H1 (cell line): Measurements from ENCODE around the gene FRS2. TPM values are rescaled to one million over a fixed set of nuclear protein-coding genes. Genes with fewer than 3 reads are reported as not detected.

Source experiments
- CTCF ChIA-PET: fragments of 300-600 bp; sonication (Branson Sonifier 250); formaldehyde crosslinking; loops from one replicate; lab custom pipeline; 2021; ENCODE audit not compliant: partially characterized antibody; lab: Charles Lee
- POLR2A ChIA-PET: fragments of 300-600 bp; sonication (Branson Sonifier 250); formaldehyde crosslinking; loops from one replicate; lab custom pipeline; 2021; ENCODE audit warnings: inconsistent platforms; ENCODE audit not compliant: partially characterized antibody; lab: Charles Lee
- DNase-seq, 2 experiments: peaks; one replicate each; pipeline versions ENCODE4 v3.0.0 to v3.0.0-alpha.2; 2010 to 2022; ENCODE audit warnings: low spot score in 2 of 2, low read depth in 1 of 2, mixed read lengths in 1 of 2
- FAIRE-seq: peaks from 2 replicates; lab custom pipeline; 2011; peaks lifted over from hg19 to GRCh38; lab: Jason Lieb, UNC
- H2AFZ ChIP-seq: 2 replicates; pipeline ENCODE4 v1.8.1; 2012; ENCODE audit warnings: low read length, inconsistent platforms
- H2AK5ac ChIP-seq: 2 replicates; pipeline ENCODE4 v1.6.1; 2013; ENCODE audit warnings: low read depth, low read length
- H2BK120ac ChIP-seq: replicated peaks from 2 replicates; pipeline ENCODE3; 2013; ENCODE audit warnings: low read depth, low read length, inconsistent platforms
- H2BK12ac ChIP-seq: 2 replicates; pipeline ENCODE4 v1.6.1; 2013; ENCODE audit warnings: low read depth, low read length
- H2BK15ac ChIP-seq: 2 replicates; pipeline ENCODE4 v1.6.1; 2013; ENCODE audit warnings: low read length
- H2BK20ac ChIP-seq: 2 replicates; pipeline ENCODE4 v1.6.1; 2013; ENCODE audit warnings: low read length
- H2BK5ac ChIP-seq: 2 replicates; pipeline ENCODE4 v1.6.1; 2013; ENCODE audit warnings: low read depth, low read length
- H3K14ac ChIP-seq: 2 replicates; pipeline ENCODE4 v1.6.1; 2013; ENCODE audit warnings: inconsistent platforms; ENCODE audit not compliant: insufficient read length
- H3K18ac ChIP-seq: 2 replicates; pipeline ENCODE4 v1.6.1; 2013; ENCODE audit warnings: low read length; ENCODE audit errors: extremely low read depth
- H3K23ac ChIP-seq: 2 replicates; pipeline ENCODE4 v1.6.1; 2013; ENCODE audit warnings: inconsistent platforms; ENCODE audit not compliant: insufficient read length
- H3K23me2 ChIP-seq: 2 replicates; pipeline ENCODE4 v1.6.1; 2013; ENCODE audit warnings: low read depth, low read length
- H3K27ac ChIP-seq: 2 replicates; pipeline ENCODE4 v1.6.1; 2011; ENCODE audit warnings: low read depth, low read length, inconsistent platforms
- H3K27me3 ChIP-seq, 4 experiments: replicated peaks in 1 of 4; 1 replicate in 1 of 4; 2 replicates in 3 of 4; pipeline versions ENCODE4 v1.6.1 to v1.8.1; 2011 to 2013; ENCODE audit warnings: low read length in 3 of 4, mild to moderate bottlenecking in 3 of 4, inconsistent platforms in 2 of 4, mixed read lengths in 2 of 4, moderate library complexity in 1 of 4; ENCODE audit not compliant: control insufficient read depth in 3 of 4, insufficient read depth in 3 of 4; ENCODE audit errors: extremely low read depth in 1 of 4
- H3K36me3 ChIP-seq, 4 experiments: 2 replicates each; pipeline versions ENCODE4 v1.6.1 to v1.8.1; 2011 to 2013; ENCODE audit warnings: mild to moderate bottlenecking in 4 of 4, low read length in 3 of 4, moderate library complexity in 2 of 4, control low read depth in 1 of 4, inconsistent platforms in 1 of 4; ENCODE audit not compliant: insufficient read depth in 4 of 4, control insufficient read depth in 2 of 4
- H3K4ac ChIP-seq: replicated peaks from 2 replicates; pipeline ENCODE3; 2013; ENCODE audit warnings: low read length, low read depth, mixed read lengths, inconsistent platforms; ENCODE audit not compliant: insufficient read length
- H3K4me1 ChIP-seq, 4 experiments: replicated peaks in 1 of 4; 1 replicate in 1 of 4; 2 replicates in 3 of 4; pipeline versions ENCODE4 v1.6.1 to v1.8.1; 2011 to 2013; ENCODE audit warnings: low read length in 3 of 4, inconsistent platforms in 2 of 4, mixed read lengths in 1 of 4; ENCODE audit not compliant: insufficient read depth in 4 of 4, control insufficient read depth in 3 of 4
- H3K4me2 ChIP-seq, 2 experiments: 2 replicates each; pipeline versions ENCODE4 v1.6.1 to v1.8.1; 2011 to 2013; ENCODE audit warnings: low read depth in 2 of 2, low read length in 2 of 2, control low read depth in 1 of 2, inconsistent platforms in 1 of 2, mild to moderate bottlenecking in 1 of 2; ENCODE audit not compliant: insufficient read depth in 1 of 2
- H3K4me3 ChIP-seq, 4 experiments: fragments of 200-600, 300-600 bp in 1 of 4; sonication (generic), shearing (Covaris generic), sonication (Bioruptor Twin) in 1 of 4; 2 replicates each; pipeline versions ENCODE4 v1.5.1 to v1.8.1; 2011 to 2016; ENCODE audit warnings: low read length in 4 of 4, low read depth in 3 of 4, control low read depth in 2 of 4, inconsistent platforms in 2 of 4, mild to moderate bottlenecking in 2 of 4, mixed read lengths in 1 of 4, moderate library complexity in 1 of 4; ENCODE audit not compliant: insufficient read depth in 2 of 4; ENCODE audit errors: extremely low read depth in 1 of 4
- H3K56ac ChIP-seq: replicated peaks from 2 replicates; pipeline ENCODE3; 2013; ENCODE audit warnings: low read depth, mild to moderate bottlenecking, mixed read lengths, low read length, inconsistent platforms; ENCODE audit not compliant: insufficient read length
- H3K79me1 ChIP-seq: 2 replicates; pipeline ENCODE4 v1.6.1; 2013; ENCODE audit warnings: low read depth, low read length, control low read depth
- H3K79me2 ChIP-seq, 2 experiments: 2 replicates each; pipeline versions ENCODE4 v1.6.1 to v1.8.1; 2012 to 2013; ENCODE audit warnings: low read length in 2 of 2, mild to moderate bottlenecking in 2 of 2, inconsistent platforms in 1 of 2; ENCODE audit not compliant: insufficient read depth in 2 of 2, control insufficient read depth in 1 of 2
- H3K9ac ChIP-seq, 4 experiments: replicated peaks in 1 of 4; 1 replicate in 1 of 4; 2 replicates in 3 of 4; pipeline versions ENCODE4 v1.6.1 to v1.8.1; 2011 to 2013; ENCODE audit warnings: low read depth in 3 of 4, low read length in 3 of 4, control low read depth in 2 of 4, mild to moderate bottlenecking in 2 of 4, moderate library complexity in 2 of 4, inconsistent platforms in 1 of 4; ENCODE audit errors: extremely low read depth in 1 of 4
- H3K9me3 ChIP-seq, 2 experiments: 2 replicates each; pipeline versions ENCODE4 v1.6.1 to v1.8.1; 2012 to 2013; ENCODE audit warnings: mild to moderate bottlenecking in 2 of 2, moderate library complexity in 2 of 2, control low read depth in 1 of 2, inconsistent platforms in 1 of 2, low read depth in 1 of 2, low read length in 1 of 2, mixed read lengths in 1 of 2; ENCODE audit not compliant: insufficient read depth in 2 of 2
- H4K20me1 ChIP-seq, 2 experiments: replicated peaks in 1 of 2; 2 replicates each; pipeline versions ENCODE3 to v1.8.1; 2011 to 2013; ENCODE audit warnings: inconsistent platforms in 2 of 2, low read length in 2 of 2, mild to moderate bottlenecking in 1 of 2; ENCODE audit not compliant: insufficient read depth in 2 of 2, control insufficient read depth in 1 of 2
- H4K5ac ChIP-seq: 2 replicates; pipeline ENCODE4 v1.6.1; 2013; ENCODE audit warnings: low read length, low read depth, mixed read lengths, inconsistent platforms; ENCODE audit not compliant: insufficient read length
- H4K8ac ChIP-seq: 2 replicates; pipeline ENCODE4 v1.8.0; 2013; ENCODE audit warnings: mild to moderate bottlenecking, moderate library complexity, low read length, inconsistent platforms; ENCODE audit not compliant: insufficient read depth; ENCODE audit errors: extremely low read depth
- H4K91ac ChIP-seq: replicated peaks from 2 replicates; pipeline ENCODE3; 2013; ENCODE audit warnings: low read length, mixed read lengths, inconsistent platforms; ENCODE audit not compliant: insufficient read length
- GTF2F1 ChIP-seq: IDR thresholded peaks from 2 replicates; pipeline ENCODE4 v1.6.1; 2012; ENCODE audit warnings: low read depth, low read length, improper control_type of control experiment, borderline replicate concordance
- JUND ChIP-seq: IDR thresholded peaks from 2 replicates; pipeline ENCODE4 v1.6.1; 2011; ENCODE audit warnings: mild to moderate bottlenecking, improper control_type of control experiment, low read length
- KDM4A ChIP-seq: IDR thresholded peaks from one replicate; pipeline ENCODE4 v1.7.1; 2012; ENCODE audit warnings: low read depth, mild to moderate bottlenecking, moderate library complexity, low read length, inconsistent platforms; ENCODE audit not compliant: severe bottlenecking
- NANOG ChIP-seq: IDR thresholded peaks from 2 replicates; pipeline ENCODE4 v1.6.1; 2011; ENCODE audit warnings: low read length, low read depth, mild to moderate bottlenecking, inconsistent platforms; ENCODE audit not compliant: insufficient read depth, poor library complexity, severe bottlenecking
- SAP30 ChIP-seq: fragments of 300-600 bp; sonication (generic); IDR thresholded peaks from 2 replicates; pipeline ENCODE4 v1.7.1; 2012; ENCODE audit warnings: low read length, moderate library complexity, mild to moderate bottlenecking, inconsistent platforms; ENCODE audit not compliant: insufficient read depth, insufficient replicate concordance
- SIN3A ChIP-seq, 2 experiments: IDR thresholded peaks in 1 of 2; conservative IDR thresholded peaks in 1 of 2; 2 replicates each; pipeline ENCODE4 v1.6.1; 2011 to 2012; ENCODE audit warnings: low read length in 2 of 2, improper control_type of control experiment in 1 of 2, low read depth in 1 of 2, mild to moderate bottlenecking in 1 of 2
- SP2 ChIP-seq: IDR thresholded peaks from 2 replicates; pipeline ENCODE4 v1.6.1; 2012; ENCODE audit warnings: mild to moderate bottlenecking, low read length, inconsistent platforms
- SUZ12 ChIP-seq: fragments of 200-600 bp; sonication (generic); IDR thresholded peaks from 2 replicates; pipeline ENCODE4 v1.6.1; 2012; ENCODE audit warnings: mild to moderate bottlenecking, inconsistent platforms, low read length, moderate library complexity, mixed read lengths
- TAF7 ChIP-seq: optimal IDR thresholded peaks from 2 replicates; pipeline ENCODE3; 2011; ENCODE audit warnings: low read depth, mild to moderate bottlenecking, inconsistent platforms, low read length, moderate library complexity, borderline replicate concordance
- TCF12 ChIP-seq: IDR thresholded peaks from 2 replicates; pipeline ENCODE4 v1.6.1; 2011; ENCODE audit warnings: low read depth, mild to moderate bottlenecking, low read length
- ZNF274 ChIP-seq: IDR thresholded peaks from 2 replicates; pipeline ENCODE4 v1.7.0; 2012; ENCODE audit warnings: low read length, borderline replicate concordance; ENCODE audit errors: extremely low read depth
- WGBS, 2 experiments: shearing (Covaris generic) in 1 of 2; methylation state at CpG; one replicate each; pipeline versions ENCODE4 v1.1.6 to v1.1.7; 2013 to 2015; ENCODE audit warnings: low lambda C conversion rate in 2 of 2, mixed read lengths in 2 of 2, inconsistent platforms in 1 of 2, low coverage in 1 of 2, missing lambda C conversion rate in 1 of 2; ENCODE audit not compliant: insufficient replicate concordance in 2 of 2, insufficient coverage in 1 of 2, insufficient read length in 1 of 2; ENCODE audit errors: extremely low coverage in 1 of 2, missing lambda C conversion rate in 1 of 2; 5-methylcytosine and 5-hydroxymethylcytosine counted together
- polyA plus RNA-seq, 7 experiments: library from polyadenylated mRNA; depleted of rRNA in 3 of 7; stranded (reverse) in 5 of 7; unstranded in 2 of 7; fragments of >200 nt in 5 of 7; fragments of 200-250 nt in 2 of 7; gene quantifications; 1 replicate in 5 of 7; 2 replicates in 1 of 7; 4 replicates in 1 of 7; pipeline versions ENCODE4 v1.2.1 to v1.2.3, GENCODE V29; 2011 to 2013; ENCODE audit warnings: missing spikeins in 2 of 7, mixed read lengths in 2 of 7
- total RNA-seq: library from RNA; stranded (reverse); fragmentation: NEBNext Ultra II Directional; extraction: Animal tissue kit (Norgen Biotek cat#: 25700); gene quantifications from 2 replicates; pipeline ENCODE4 v1.2.1, GENCODE V29; 2021

The FRS2 gene
- total and polyA plus RNA-seq, 2 of the 8 experiments (the other 6 are each of a cell fraction or from before 2014, with no cell fraction given), result 10.3 to 35.8 TPM

GRCh38 chr12:69514111-69514510 lies 43.9 kb downstream of the FRS2 start:
- FAIRE-seq, result no peak
- H3K4me3 ChIP-seq, result no peak overlapping the region
- no peak overlapping the region for H4K8ac ChIP-seq
- ChIA-PET CTCF (interaction anchor here (1.8 kb wide), 1 partner anchor 21 kb away, joined by 7 read pairs; no protein-coding TSS in a partner anchor), POLR2A (interaction anchor here (1.4 kb wide), 1 partner anchor 12 kb away, joined by 3 read pairs; no protein-coding TSS in a partner anchor)
- peaks cover 0 to 1% (median 0%) of the 10 kb centered on the region in 4 experiments; a peak in 1 of 7 replicates for H3K27me3 ChIP-seq
- no peak overlapping the region for H2BK15ac ChIP-seq
- H2BK12ac ChIP-seq, result no peak overlapping the region
- no peak overlapping the region for H2BK5ac ChIP-seq
- H3K27ac ChIP-seq, result no peak overlapping the region
- no peak overlapping the region for H4K5ac ChIP-seq
- H3K9me3 ChIP-seq, result no peaks in the 10 kb centered on the region
- no peak overlapping the region for H2BK120ac ChIP-seq
- no peak overlapping the region for H2AK5ac ChIP-seq
- H2BK20ac ChIP-seq, result no peak overlapping the region
- 90% methylated on average over 2 of the region's 2 CpGs; no CpG with 5 or more reads in 1 of the 2 experiments for WGBS, 2 experiments
- H3K36me3 ChIP-seq, result no peaks in the 10 kb centered on the region
- H3K18ac ChIP-seq, result no peak overlapping the region
- no peak for DNase-seq
- H3K4me2 ChIP-seq, result no peak overlapping the region
- no peak overlapping the region for H3K23ac ChIP-seq
- H4K20me1 ChIP-seq, result peaks cover 10 to 11% of the 10 kb centered on the region in 2 experiments
- no peak overlapping the region for H3K56ac ChIP-seq
- H4K91ac ChIP-seq, result no peak overlapping the region
- H3K9ac ChIP-seq, result no peak overlapping the region
- no peak overlapping the region for H3K4ac ChIP-seq
- H3K14ac ChIP-seq, result no peak overlapping the region
- H3K23me2 ChIP-seq, result no peaks in the 10 kb centered on the region
- peaks cover 2% of the 10 kb centered on the region; the same call in 1 of the 2 replicates for H3K79me1 ChIP-seq
- H3K4me1 ChIP-seq, result peaks cover 0 to 6% (median 1%) of the 10 kb centered on the region in 4 experiments; a peak in 3 of 7 replicates
- H2AFZ ChIP-seq, result no peak overlapping the region
- H3K79me2 ChIP-seq, result peaks cover 6 to 97% of the 10 kb centered on the region in 2 experiments; a peak in 2 of 4 replicates
- no peak for TF ChIP-seq SUZ12
- TF ChIP-seq KDM4A, result no peak
- TF ChIP-seq SP2, result no peak
- no peak for TF ChIP-seq TAF7
- TF ChIP-seq SAP30, result no peak
- TF ChIP-seq NANOG, result no peak
- TF ChIP-seq TCF12, result no peak
- no peak for TF ChIP-seq GTF2F1
- TF ChIP-seq SIN3A (conservative IDR thresholded peaks at IDR 0.05 in 1 of 2, IDR thresholded peaks at IDR 0.05 in 1 of 2; ENCODE audit: low read depth in 1 of 2, low read length in 2 of 2), result no peak
- no peak for TF ChIP-seq JUND
- no peak for TF ChIP-seq ZNF274
